ENCODE measurements around the gene HEXD.

DNA sequence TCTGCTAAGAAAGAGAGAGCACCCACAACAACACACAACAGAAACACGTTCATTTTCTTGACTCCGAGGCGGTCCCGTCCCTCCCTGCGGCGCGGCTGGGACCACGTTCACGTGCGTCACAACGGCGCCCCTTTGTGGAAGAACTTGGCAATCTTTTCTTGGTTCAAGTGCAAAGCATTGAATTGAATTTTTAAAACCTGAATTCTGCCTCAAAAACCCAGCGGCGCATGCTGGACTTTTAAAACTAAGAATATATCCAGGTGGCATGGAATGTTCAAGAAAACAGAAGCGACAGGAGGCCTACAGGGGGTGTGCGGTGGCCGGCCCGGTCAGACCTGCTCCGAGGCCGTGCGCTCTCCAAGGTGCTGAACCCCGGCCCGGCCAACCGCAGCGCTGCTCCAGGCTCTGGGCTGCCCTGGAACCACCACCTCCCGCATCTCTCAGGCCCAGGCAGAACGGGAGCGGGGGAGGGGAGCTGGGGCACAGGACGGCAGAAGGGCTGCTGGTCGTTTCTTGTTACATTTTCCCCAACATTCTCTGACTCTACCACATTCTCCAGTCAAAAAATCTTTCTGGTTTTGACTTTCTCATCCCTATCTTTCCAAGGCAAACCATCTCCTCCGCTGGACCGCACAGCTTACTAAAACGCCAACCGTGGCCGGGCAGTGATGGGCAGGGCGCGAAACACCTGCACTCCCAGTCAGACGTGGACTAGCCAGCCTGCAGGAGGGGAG lies 3.4 kb upstream of the HEXD start:
- TF ChIP-seq, protein P1, sequence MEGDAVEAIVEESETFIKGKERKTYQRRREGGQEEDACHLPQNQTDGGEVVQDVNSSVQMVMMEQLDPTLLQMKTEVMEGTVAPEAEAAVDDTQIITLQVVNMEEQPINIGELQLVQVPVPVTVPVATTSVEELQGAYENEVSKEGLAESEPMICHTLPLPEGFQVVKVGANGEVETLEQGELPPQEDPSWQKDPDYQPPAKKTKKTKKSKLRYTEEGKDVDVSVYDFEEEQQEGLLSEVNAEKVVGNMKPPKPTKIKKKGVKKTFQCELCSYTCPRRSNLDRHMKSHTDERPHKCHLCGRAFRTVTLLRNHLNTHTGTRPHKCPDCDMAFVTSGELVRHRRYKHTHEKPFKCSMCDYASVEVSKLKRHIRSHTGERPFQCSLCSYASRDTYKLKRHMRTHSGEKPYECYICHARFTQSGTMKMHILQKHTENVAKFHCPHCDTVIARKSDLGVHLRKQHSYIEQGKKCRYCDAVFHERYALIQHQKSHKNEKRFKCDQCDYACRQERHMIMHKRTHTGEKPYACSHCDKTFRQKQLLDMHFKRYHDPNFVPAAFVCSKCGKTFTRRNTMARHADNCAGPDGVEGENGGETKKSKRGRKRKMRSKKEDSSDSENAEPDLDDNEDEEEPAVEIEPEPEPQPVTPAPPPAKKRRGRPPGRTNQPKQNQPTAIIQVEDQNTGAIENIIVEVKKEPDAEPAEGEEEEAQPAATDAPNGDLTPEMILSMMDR (IDR thresholded peaks at IDR 0.05; ENCODE audit: borderline replicate concordance, extremely low read depth, low read length, poor library complexity, severe bottlenecking): peak; percentile 73
- no peak for TF ChIP-seq EZH2 (IDR thresholded peaks at IDR 0.05; ENCODE audit: borderline replicate concordance, low read depth, low read length, severe bottlenecking)

All from DND-41 (cell line).